Gastroesophageal sphincter (tissue), 4 donors: Measurements from ENCODE around the gene KDM4C. TPM values are rescaled to one million over a fixed set of nuclear protein-coding genes. Genes with fewer than 3 reads are reported as not detected.

ENCODE experiments used
- ATAC-seq: fragments of 150-250 bp; one replicate; pipeline ENCODE4 v1.9.1; 2016; ENCODE audit warnings: mild to moderate bottlenecking, moderate library complexity
- H3K27ac ChIP-seq, 4 donors: fragments of 200-600 bp; sonication (generic) in 3 of 4; 1 replicate in 3 of 4; 2 replicates in 1 of 4; pipeline ENCODE4 v1.5.1; 2016 to 2019
- H3K27me3 ChIP-seq: fragments of 200-600 bp; sonication (generic); one replicate; pipeline ENCODE4 v1.5.1; 2019
- H3K36me3 ChIP-seq, 2 donors: fragments of 200-600 bp; sonication (generic); one replicate each; pipeline ENCODE4 v1.5.1; 2019; ENCODE audit warnings: control low read depth in 1 of 2
- H3K4me1 ChIP-seq, 3 donors: fragments of 200-600 bp; sonication (generic); 1 replicate in 2 of 3; 2 replicates in 1 of 3; pipeline ENCODE4 v1.5.1; 2016 to 2019; ENCODE audit warnings: control low read depth in 2 of 3
- H3K4me3 ChIP-seq, 2 donors: fragments of 200-600 bp; sonication (generic); one replicate each; pipeline ENCODE4 v1.5.1; 2019; ENCODE audit warnings: mild to moderate bottlenecking in 1 of 2, moderate library complexity in 1 of 2
- H3K9me3 ChIP-seq, 3 donors: fragments of 200-600 bp; sonication (generic); one replicate each; pipeline ENCODE4 v1.5.1; 2017 to 2019; ENCODE audit warnings: control low read depth in 2 of 3
- CTCF ChIP-seq, 4 experiments: fragments of 200-600 bp in 2 of 4; fragments of 450-650 bp in 2 of 4; sonication (generic) in 1 of 4; IDR thresholded peaks; one replicate each; pipeline ENCODE4 v1.5.1; 2017 to 2019; ENCODE audit warnings: antibody characterized with exemption in 4 of 4, mild to moderate bottlenecking in 2 of 4, moderate library complexity in 2 of 4
- EP300 ChIP-seq: sonication (generic); formaldehyde crosslinking; IDR thresholded peaks from one replicate; pipeline ENCODE4 v1.6.1; 2017; ENCODE audit warnings: antibody characterized with exemption, mild to moderate bottlenecking
- POLR2A ChIP-seq, 2 donors: fragments of 450-650 bp; IDR thresholded peaks; one replicate each; pipeline ENCODE4 v1.6.1; 2017; ENCODE audit warnings: antibody characterized with exemption in 2 of 2, mild to moderate bottlenecking in 2 of 2, moderate library complexity in 1 of 2
- POLR2AphosphoS5 ChIP-seq: sonication (generic); formaldehyde crosslinking; IDR thresholded peaks from one replicate; pipeline ENCODE4 v1.6.1; 2017; ENCODE audit warnings: antibody characterized with exemption
- WGBS, 2 donors: methylation state at CpG; one replicate each; pipeline ENCODE4 v1.1.5; 2018; ENCODE audit warnings: low coverage in 1 of 2; 5-methylcytosine and 5-hydroxymethylcytosine counted together
- total RNA-seq, 4 donors: library from RNA; depleted of rRNA; stranded (reverse); fragments of >200 nt; gene quantifications; one replicate each; pipeline ENCODE4 v1.1.0, GENCODE V29; 2016

Gene KDM4C
- total RNA-seq, 4 donors from 2014 or later: 17.7 to 65.2 (median 29.5) TPM

GRCh38 chr9:7056254-7056653, 298.5 kb downstream of the KDM4C start:
- TF ChIP-seq CTCF (IDR thresholded peaks at IDR 0.05) (no peak), EP300 (no peak), POLR2AphosphoS5 (no peak), POLR2A (IDR thresholded peaks at IDR 0.05) (no peak)
- peaks cover 0 to 7% of the 10 kb centered on the region in 2 donors for H3K36me3 ChIP-seq
- H3K9me3 ChIP-seq: no peaks in the 10 kb centered on the region

GRCh38 chr9:7058473-7058872, 300.7 kb downstream of the KDM4C start:
- 24 to 47% methylated on average over 2 to 3 of the region's 3 CpGs for WGBS, 2 donors
- peaks cover 0 to 9% of the 10 kb centered on the region in 2 donors for H3K36me3 ChIP-seq
- TF ChIP-seq CTCF (IDR thresholded peaks at IDR 0.05): no peak
- no peak for TF ChIP-seq POLR2AphosphoS5
- no peak for TF ChIP-seq POLR2A (IDR thresholded peaks at IDR 0.05)
- no peak for TF ChIP-seq EP300
- H3K4me3 ChIP-seq: no peak overlapping the region
- H3K9me3 ChIP-seq: no peaks in the 10 kb centered on the region
- ATAC-seq: no peak
- H3K27me3 ChIP-seq: no peaks in the 10 kb centered on the region
- no peaks in the 10 kb centered on the region for H3K4me1 ChIP-seq
- no peak overlapping the region for H3K27ac ChIP-seq

More at GRCh38 chr9:7056254-7056653, 298.5 kb downstream of the KDM4C start:
- Histone ChIP-seq H3K4me3 (no peak overlapping the region), H3K27me3 (no peaks in the 10 kb centered on the region), H3K4me1 (no peaks in the 10 kb centered on the region), H3K27ac (no peak overlapping the region)
- no peak for ATAC-seq

GRCh38 chr9:7067169-7067568, 309.4 kb downstream of the KDM4C start:
- TF ChIP-seq CTCF (IDR thresholded peaks at IDR 0.05) (no peak), EP300 (no peak), POLR2A (IDR thresholded peaks at IDR 0.05) (no peak), POLR2AphosphoS5 (no peak)
- no peak for ATAC-seq
- WGBS, 2 donors: 57 to 63% methylated on average over 2 to 4 of the region's 4 CpGs

GRCh38 chr9:7071916-7072315, 314.1 kb downstream of the KDM4C start:
- H3K27ac ChIP-seq: no peak overlapping the region
- peaks cover 0 to 33% of the 10 kb centered on the region in 2 donors for H3K36me3 ChIP-seq
- no peak overlapping the region for H3K4me3 ChIP-seq
- WGBS, 2 donors: 88 to 89% methylated on average over 1 of the region's 1 CpG
- no peaks in the 10 kb centered on the region for H3K4me1 ChIP-seq
- H3K27me3 ChIP-seq: no peaks in the 10 kb centered on the region
- ATAC-seq: no peak
- no peak for TF ChIP-seq CTCF (IDR thresholded peaks at IDR 0.05)
- TF ChIP-seq POLR2A (IDR thresholded peaks at IDR 0.05): no peak
- TF ChIP-seq EP300: no peak
- TF ChIP-seq POLR2AphosphoS5: no peak
- H3K9me3 ChIP-seq: no peaks in the 10 kb centered on the region

More at GRCh38 chr9:7067169-7067568, 309.4 kb downstream of the KDM4C start:
- no peak overlapping the region for H3K4me3 ChIP-seq
- H3K36me3 ChIP-seq: peaks cover 0 to 4% of the 10 kb centered on the region in 2 donors
- H3K9me3 ChIP-seq: no peaks in the 10 kb centered on the region
- H3K4me1 ChIP-seq: no peaks in the 10 kb centered on the region
- no peak overlapping the region for H3K27ac ChIP-seq
- H3K27me3 ChIP-seq: no peaks in the 10 kb centered on the region

- 86% methylated on average over 2 of the region's 2 CpGs; no CpG with 5 or more reads in 1 of the 2 donors for WGBS, 2 donors
- H3K9me3 ChIP-seq: no peaks in the 10 kb centered on the region
- H3K36me3 ChIP-seq: peaks cover 0 to 50% of the 10 kb centered on the region in 2 donors
- no peaks in the 10 kb centered on the region for H3K4me1 ChIP-seq
- no peaks in the 10 kb centered on the region for H3K27me3 ChIP-seq
- no peak overlapping the region for H3K27ac ChIP-seq
- ATAC-seq: no peak
- no peak overlapping the region for H3K4me3 ChIP-seq
- TF ChIP-seq POLR2AphosphoS5 (no peak), EP300 (no peak), POLR2A (IDR thresholded peaks at IDR 0.05) (no peak), CTCF (IDR thresholded peaks at IDR 0.05) (no peak)
Observed at GRCh38 chr9:7073706-7074105, 315.9 kb downstream of the KDM4C start.
